Measurements from ENCODE around the gene IQSEC3.

Gene IQSEC3

GRCh38 chr12:105696-106095 lies 39.1 kb downstream of the IQSEC3 start:
- DNase-seq = no peak
- no peaks in the 10 kb centered on the region for H3K79me2 ChIP-seq (ENCODE audit: low read length)
- peaks cover 13% of the 10 kb centered on the region for H3F3A ChIP-seq (ENCODE audit: insufficient read depth, low read length)
- H3K4me3 ChIP-seq (ENCODE audit: low read length) = no peak overlapping the region
- peak overlapping the region; percentile 59; the same call in 1 of the 2 replicates for H3K27ac ChIP-seq (ENCODE audit: low read length)
- H3K4me2 ChIP-seq (ENCODE audit: low read depth, low read length) = peak overlapping the region; percentile 52; the same call in 1 of the 2 replicates
- H3K9ac ChIP-seq (ENCODE audit: low read length) = no peak overlapping the region
- TF ChIP-seq CTCF (IDR thresholded peaks at IDR 0.05; ENCODE audit: low read length) (no peak), EZH2phosphoT487 (IDR thresholded peaks at IDR 0.05; ENCODE audit: low read length) (no peak), EZH2 (optimal IDR thresholded peaks at IDR 0.05; ENCODE audit: low read depth, low read length) (no peak)
- H3K27me3 ChIP-seq (replicated peaks; ENCODE audit: insufficient read depth, low read length) = peaks cover 11% of the 10 kb centered on the region
- H3K36me3 ChIP-seq (replicated peaks; ENCODE audit: insufficient read depth, low read length) = no peaks in the 10 kb centered on the region
- H3K9me2 ChIP-seq (replicated peaks; ENCODE audit: insufficient read depth, low read length) = no peaks in the 10 kb centered on the region
- no peaks in the 10 kb centered on the region for H4K20me1 ChIP-seq (ENCODE audit: insufficient read depth, low read length)
- H3K4me1 ChIP-seq (ENCODE audit: low read length) = peaks cover 17% of the 10 kb centered on the region
- H3K9me3 ChIP-seq (replicated peaks; ENCODE audit: insufficient read depth, low read length) = no peaks in the 10 kb centered on the region
- H2AFZ ChIP-seq (ENCODE audit: low read length) = no peak overlapping the region

DNA sequence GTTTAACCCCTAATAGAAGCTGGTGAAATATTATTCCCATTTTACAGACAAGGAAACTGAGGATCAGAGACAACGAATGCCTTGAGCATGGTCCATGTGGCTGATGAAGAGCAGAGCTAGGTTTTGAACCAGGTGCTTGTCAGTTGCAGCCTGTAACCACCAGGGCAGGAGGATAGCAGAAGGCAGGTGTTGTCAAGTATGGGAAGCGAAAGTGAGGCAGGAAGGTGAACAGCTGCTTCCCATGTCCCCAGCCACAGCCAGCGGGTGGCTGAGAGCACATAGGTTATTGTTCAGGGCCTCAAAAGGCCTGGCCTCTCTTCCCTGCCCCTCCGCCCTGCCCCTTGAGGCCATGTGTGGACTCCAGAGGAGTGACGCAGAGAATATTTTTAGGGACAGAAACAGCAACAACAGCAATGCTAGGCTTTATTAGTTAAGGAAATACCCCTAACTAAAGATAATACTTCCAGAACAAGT lies 39.6 kb downstream of the IQSEC3 start:
- peak overlapping the region; percentile 52 for H3K4me2 ChIP-seq (ENCODE audit: low read depth, low read length)
- H3K36me3 ChIP-seq (replicated peaks; ENCODE audit: insufficient read depth, low read length) = no peaks in the 10 kb centered on the region
- no peaks in the 10 kb centered on the region for H3K79me2 ChIP-seq (ENCODE audit: low read length)
- TF ChIP-seq EZH2phosphoT487 (IDR thresholded peaks at IDR 0.05; ENCODE audit: low read length) = no peak
- TF ChIP-seq CTCF (IDR thresholded peaks at IDR 0.05; ENCODE audit: low read length) = peak; percentile 74
- H4K20me1 ChIP-seq (ENCODE audit: insufficient read depth, low read length) = no peaks in the 10 kb centered on the region
- no peak overlapping the region for H3K4me3 ChIP-seq (ENCODE audit: low read length)
- no peaks in the 10 kb centered on the region for H3K9me2 ChIP-seq (replicated peaks; ENCODE audit: insufficient read depth, low read length)
- H3K4me1 ChIP-seq (ENCODE audit: low read length) = peaks cover 17% of the 10 kb centered on the region
- H2AFZ ChIP-seq (ENCODE audit: low read length) = peak overlapping the region; percentile 37
- DNase-seq = peak; percentile 86
- H3F3A ChIP-seq (ENCODE audit: insufficient read depth, low read length) = peaks cover 13% of the 10 kb centered on the region
- H3K27ac ChIP-seq (ENCODE audit: low read length) = peak overlapping the region; percentile 59
- H3K9me3 ChIP-seq (replicated peaks; ENCODE audit: insufficient read depth, low read length) = no peaks in the 10 kb centered on the region
- H3K9ac ChIP-seq (ENCODE audit: low read length) = no peak overlapping the region
- peaks cover 6% of the 10 kb centered on the region; the same call in 1 of the 2 replicates for H3K27me3 ChIP-seq (replicated peaks; ENCODE audit: insufficient read depth, low read length)

GRCh38 chr12:108594-108993 lies 42.0 kb downstream of the IQSEC3 start:
- H3K4me1 ChIP-seq (ENCODE audit: low read length) = peaks cover 25% of the 10 kb centered on the region
- no peak for DNase-seq

More at GRCh38 chr12:108594-108993, 42.0 kb downstream of the IQSEC3 start:
- H3K4me3 ChIP-seq (ENCODE audit: low read length) = no peak overlapping the region
- H3F3A ChIP-seq (ENCODE audit: insufficient read depth, low read length) = peaks cover 16% of the 10 kb centered on the region
- no peaks in the 10 kb centered on the region for H4K20me1 ChIP-seq (ENCODE audit: insufficient read depth, low read length)
- no peak overlapping the region for H3K27ac ChIP-seq (ENCODE audit: low read length)
- no peaks in the 10 kb centered on the region for H3K27me3 ChIP-seq (replicated peaks; ENCODE audit: insufficient read depth, low read length)
- no peaks in the 10 kb centered on the region for H3K79me2 ChIP-seq (ENCODE audit: low read length)
- H3K9ac ChIP-seq (ENCODE audit: low read length) = no peak overlapping the region
- H2AFZ ChIP-seq (ENCODE audit: low read length) = no peak overlapping the region
- H3K36me3 ChIP-seq (replicated peaks; ENCODE audit: insufficient read depth, low read length) = no peaks in the 10 kb centered on the region
- TF ChIP-seq EZH2 (optimal IDR thresholded peaks at IDR 0.05; ENCODE audit: low read depth, low read length) (no peak), CTCF (IDR thresholded peaks at IDR 0.05; ENCODE audit: low read length) (no peak), EZH2phosphoT487 (IDR thresholded peaks at IDR 0.05; ENCODE audit: low read length) (no peak)
- H3K9me2 ChIP-seq (replicated peaks; ENCODE audit: insufficient read depth, low read length) = no peaks in the 10 kb centered on the region
- H3K4me2 ChIP-seq (ENCODE audit: low read depth, low read length) = no peak overlapping the region
- H3K9me3 ChIP-seq (replicated peaks; ENCODE audit: insufficient read depth, low read length) = no peaks in the 10 kb centered on the region
